HG03342 (cell line): ENCODE measurements around the gene ZCCHC4.

Experiments
- ATAC-seq: cut with Tn5 transposase; IDR thresholded peaks from one replicate; pipeline ENCODE4 v1.9.1; 2021; ENCODE audit warnings: mild to moderate bottlenecking, moderate library complexity; ENCODE audit not compliant: unreplicated experiment

The ZCCHC4 gene

GRCh38 chr4:25312496-25313200 is at the start of gene ZCCHC4:
ZCCHC4 (plus strand) TSS chr4:25312774; CDS start chr4:25312810, 36 bp downstream.
- peak; percentile 79 for ATAC-seq

GRCh38 chr4:25271866-25272265 is 40.7 kb upstream of the ZCCHC4 start:
- no peak for ATAC-seq

GRCh38 chr4:25280210-25280609 is 32.4 kb upstream of the ZCCHC4 start:
- no peak for ATAC-seq

- ATAC-seq, result no peak
These were observed 28.6 kb upstream of the ZCCHC4 start for GRCh38 chr4:25283948-25284347.

- ATAC-seq, result no peak
These were observed 28.1 kb upstream of the ZCCHC4 start for GRCh38 chr4:25284466-25284865.

GRCh38 chr4:25290490-25291067 is 22.0 kb upstream of the ZCCHC4 start:
- no peak for ATAC-seq

GRCh38 chr4:25291158-25291733 is 21.3 kb upstream of the ZCCHC4 start:
- no peak for ATAC-seq

- no peak for ATAC-seq
These were observed 14.9 kb upstream of the ZCCHC4 start for GRCh38 chr4:25297528-25298242.

- ATAC-seq, result no peak
These were observed 12.9 kb upstream of the ZCCHC4 start for GRCh38 chr4:25299476-25300203.

GRCh38 chr4:25301471-25301870 is 11.1 kb upstream of the ZCCHC4 start:
- ATAC-seq, result no peak

- ATAC-seq, result no peak
These were observed 9.9 kb upstream of the ZCCHC4 start for GRCh38 chr4:25302626-25303025.

GRCh38 chr4:25303578-25303977 is 9.0 kb upstream of the ZCCHC4 start:
- ATAC-seq, result no peak

- no peak for ATAC-seq
These were observed 6.0 kb upstream of the ZCCHC4 start for GRCh38 chr4:25306518-25307057.

GRCh38 chr4:25307596-25307995 is 5.0 kb upstream of the ZCCHC4 start:
- ATAC-seq, result no peak

GRCh38 chr4:25308306-25308705 is 4.3 kb upstream of the ZCCHC4 start:
- ATAC-seq, result no peak

- ATAC-seq, result no peak
These were observed 3.8 kb upstream of the ZCCHC4 start for GRCh38 chr4:25308761-25309160.

- ATAC-seq, result peak; percentile 56
These were observed 2.3 kb upstream of the ZCCHC4 start for GRCh38 chr4:25310066-25310802.

- no peak for ATAC-seq
These were observed 1.8 kb upstream of the ZCCHC4 start for GRCh38 chr4:25310803-25311166.

GRCh38 chr4:25313201-25313895 is 774 bp downstream of the ZCCHC4 start:
- ATAC-seq, result no peak

- ATAC-seq, result no peak
These were observed 7.8 kb downstream of the ZCCHC4 start for GRCh38 chr4:25320336-25320735.
